ENCODE data around the gene BLCAP. TPM values are rescaled to one million over a fixed set of nuclear protein-coding genes. Genes with fewer than 3 reads are reported as not detected.
"Not testable (repeated sequence)": the region's sequence is repeated elsewhere in the genome, so short reads cannot be mapped to it uniquely, and the experiment has no call there.

Gene BLCAP
- total RNA-seq, 1 donor from 2014 or later, result 98.6 TPM

- FAIRE-seq (no peak), DNase-seq (ENCODE audit: low spot score in 2 of 2) (no peak)
Observed at GRCh38 chr20:37558779-37559178, 31.1 kb upstream of the BLCAP start.

GRCh38 chr20:37558306-37558705 is 30.6 kb upstream of the BLCAP start:
- DNase-seq (ENCODE audit: low spot score in 2 of 2) (no peak), FAIRE-seq (no peak)

DNA sequence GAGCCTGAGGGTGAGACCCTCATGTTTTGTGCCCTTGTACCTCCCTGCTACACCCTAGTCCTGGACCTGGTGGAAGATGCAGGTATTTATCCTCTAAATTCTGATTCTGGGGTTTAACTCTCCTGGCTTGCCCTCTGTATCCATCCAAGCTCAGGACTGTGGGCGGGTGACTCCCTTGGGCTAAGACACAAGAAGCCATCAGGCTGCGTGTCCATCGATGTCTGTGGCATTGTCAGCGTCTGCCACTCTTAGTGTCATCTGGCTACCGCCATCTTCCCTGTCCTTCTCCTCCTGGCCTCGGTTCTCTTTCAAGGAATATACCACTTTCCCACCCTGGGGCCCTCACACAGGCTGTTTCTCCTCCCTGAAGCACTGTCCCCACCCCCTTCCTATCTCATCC is 28.9 kb upstream of the BLCAP start:
- FAIRE-seq (no peak), DNase-seq (ENCODE audit: low spot score in 2 of 2) (no peak)

- DNase-seq (ENCODE audit: low spot score in 2 of 2); FAIRE-seq: not testable (repeated sequence)
Observed at GRCh38 chr20:37554721-37555298, 27.1 kb upstream of the BLCAP start.

- DNase-seq (ENCODE audit: low spot score in 2 of 2) (no peak), FAIRE-seq (no peak)
Observed at GRCh38 chr20:37552415-37552814, 24.7 kb upstream of the BLCAP start.

- FAIRE-seq; DNase-seq (ENCODE audit: low spot score in 2 of 2): not testable (repeated sequence)
Observed at GRCh38 chr20:37551660-37552059, 24.0 kb upstream of the BLCAP start.

- DNase-seq (ENCODE audit: low spot score in 2 of 2); FAIRE-seq: not testable (repeated sequence)
Observed at GRCh38 chr20:37550101-37550920, 22.6 kb upstream of the BLCAP start.

- FAIRE-seq (no peak), DNase-seq (ENCODE audit: low spot score in 2 of 2) (no peak)
Observed at GRCh38 chr20:37547912-37548311, 20.2 kb upstream of the BLCAP start.

- FAIRE-seq, result no peak
- DNase-seq (ENCODE audit: low spot score in 2 of 2), result no peak
Observed at GRCh38 chr20:37545516-37545915, 17.8 kb upstream of the BLCAP start.

DNA sequence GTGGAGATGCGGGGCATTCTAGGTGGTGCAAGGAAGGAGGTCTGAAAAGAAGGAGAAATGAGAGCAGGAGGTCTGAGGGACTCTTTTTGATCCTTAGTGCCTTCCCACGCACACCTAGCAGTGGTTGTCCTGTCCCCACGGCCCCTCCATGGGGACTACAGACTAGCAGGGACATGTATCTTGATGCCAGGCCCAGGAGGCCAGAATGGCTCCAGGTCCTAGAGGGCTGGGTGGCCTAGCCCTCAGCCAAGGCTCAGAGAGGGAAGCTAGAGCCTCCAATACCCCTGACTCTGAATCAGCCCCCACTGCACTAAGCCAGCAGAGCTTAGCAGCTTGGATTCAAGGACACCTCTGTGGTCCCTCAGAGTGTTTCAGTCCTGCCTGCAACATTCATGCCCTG is 16.7 kb upstream of the BLCAP start:
- no peak for FAIRE-seq
- no peak for DNase-seq (ENCODE audit: low spot score in 2 of 2)

- no peak for DNase-seq (ENCODE audit: low spot score in 2 of 2)
- FAIRE-seq, result no peak
Observed at GRCh38 chr20:37543828-37544227, 16.2 kb upstream of the BLCAP start.

DNA sequence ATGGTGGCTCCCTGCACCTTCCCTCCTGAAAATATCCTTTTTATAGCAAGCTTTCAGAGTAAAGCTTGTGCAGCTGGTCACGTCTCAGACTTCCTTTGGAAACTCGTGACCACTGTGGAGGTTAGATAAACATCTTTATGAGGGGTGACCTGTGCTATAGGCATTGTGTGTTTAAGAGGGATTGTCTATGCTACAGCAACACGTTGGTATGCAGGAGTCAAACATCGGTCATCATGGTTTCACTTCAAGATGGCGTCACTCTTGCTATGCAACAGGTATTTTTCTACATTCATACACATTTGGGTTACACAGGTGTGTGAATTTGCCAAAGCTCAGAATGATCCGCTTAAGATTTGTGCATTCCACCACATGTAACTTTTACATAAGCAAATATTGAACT is 14.6 kb upstream of the BLCAP start:
- DNase-seq (ENCODE audit: low spot score in 2 of 2), result no peak
- no peak for FAIRE-seq

DNA sequence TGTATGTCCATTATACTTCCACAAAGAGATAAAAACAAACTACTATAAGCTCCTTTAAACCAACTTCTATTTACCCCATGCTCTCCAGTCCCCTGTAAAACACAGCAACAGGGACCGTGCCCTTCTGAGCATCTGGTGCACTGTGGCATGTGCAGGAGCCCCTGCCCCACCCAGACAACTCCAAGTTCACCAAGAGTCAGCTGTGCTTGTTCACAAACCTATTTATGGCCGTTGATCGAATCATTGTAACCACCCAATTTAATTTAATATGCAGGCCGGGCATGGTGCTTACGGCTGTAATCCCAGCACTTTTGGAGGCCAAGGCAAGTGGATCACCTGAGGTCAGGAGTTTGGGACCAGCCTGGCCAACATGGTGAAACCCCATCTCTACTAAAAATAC is 13.7 kb upstream of the BLCAP start:
- no peak for DNase-seq (ENCODE audit: low spot score in 2 of 2)
- FAIRE-seq, result no peak

GRCh38 chr20:37540838-37541237 is 13.2 kb upstream of the BLCAP start:
- FAIRE-seq; DNase-seq (ENCODE audit: low spot score in 2 of 2): not testable (repeated sequence)

DNA sequence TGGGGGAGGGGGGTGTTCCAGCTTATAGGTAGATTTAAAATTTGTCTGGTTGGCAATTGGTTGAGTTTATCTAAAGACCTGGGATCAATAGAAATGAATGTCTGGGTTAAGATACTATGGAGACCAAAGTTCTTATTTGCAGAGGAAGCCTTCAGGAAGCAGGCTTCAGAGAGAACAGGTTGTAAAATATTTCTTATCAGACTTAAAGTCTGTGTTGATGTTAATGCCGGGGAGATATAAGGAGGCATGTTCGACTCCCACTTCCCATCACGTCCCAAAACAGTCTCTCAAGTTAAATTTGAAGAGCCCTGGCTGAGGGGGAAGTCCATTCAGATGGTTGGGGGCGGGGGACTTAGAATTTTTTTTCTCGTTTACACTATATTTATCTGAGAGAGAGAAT is 12.3 kb upstream of the BLCAP start:
- no peak for FAIRE-seq

DNA sequence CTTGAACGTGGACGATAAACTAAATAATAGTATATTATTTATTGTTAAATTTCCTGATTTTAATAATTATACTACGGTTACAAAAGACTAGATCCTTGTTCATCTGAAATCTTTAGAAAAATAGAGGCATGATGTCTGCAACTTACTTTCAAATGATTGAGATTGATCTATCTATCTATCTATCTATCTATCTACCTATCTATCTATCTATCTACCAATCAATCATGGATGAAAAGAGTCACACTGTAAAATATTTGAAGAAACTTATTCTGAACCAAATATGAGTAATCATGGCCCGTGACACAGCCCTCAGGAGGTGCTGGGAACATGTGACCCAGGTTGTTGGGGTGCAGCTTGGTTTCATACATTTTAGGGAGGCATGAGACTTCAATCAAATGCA is 11.7 kb upstream of the BLCAP start:
- FAIRE-seq (no peak), DNase-seq (ENCODE audit: low spot score in 2 of 2) (no peak)

More for the DNA sequence above, 12.3 kb upstream of the BLCAP start:
- no peak for DNase-seq (ENCODE audit: low spot score in 2 of 2)

DNA sequence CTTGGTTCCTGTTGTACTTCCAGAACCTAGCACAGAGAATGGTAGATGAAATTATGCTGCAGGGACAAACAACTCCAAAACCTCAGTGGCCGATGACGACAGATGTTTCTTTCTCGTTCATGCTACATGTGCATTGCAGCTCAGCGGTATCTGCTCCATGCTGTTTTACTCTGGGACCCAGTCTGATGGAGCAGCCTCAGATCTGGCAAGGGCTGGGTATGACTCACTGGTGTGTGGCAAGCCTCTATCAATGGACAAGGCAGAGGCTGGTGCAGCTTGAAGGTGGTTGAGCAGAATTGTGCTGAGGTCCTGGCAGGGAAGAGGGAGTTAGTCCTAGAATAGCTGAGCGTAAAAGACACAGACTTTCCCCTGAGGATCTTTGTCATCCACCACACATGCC is 10.3 kb upstream of the BLCAP start:
- DNase-seq (ENCODE audit: low spot score in 2 of 2), result no peak
- FAIRE-seq, result no peak

DNA sequence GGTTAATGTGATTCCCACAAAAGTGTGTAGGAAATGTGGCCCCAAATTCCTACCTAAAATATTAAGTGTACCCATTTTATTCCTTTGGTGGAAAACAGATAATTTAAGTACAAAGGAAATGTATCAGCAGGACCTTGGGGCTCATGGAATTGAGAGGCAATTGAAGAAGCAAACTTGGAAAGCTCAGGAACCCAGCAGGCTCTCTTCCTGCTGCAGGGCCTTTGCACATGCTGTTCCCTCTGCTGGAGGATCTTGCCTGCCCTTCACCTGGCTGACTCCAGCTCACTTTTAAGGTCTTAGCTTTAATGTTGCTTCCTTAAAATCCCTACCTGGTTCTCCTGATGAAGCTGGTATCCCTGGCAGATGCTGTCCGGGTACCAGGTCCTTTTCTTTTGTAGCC is 9.8 kb upstream of the BLCAP start:
- FAIRE-seq, result no peak
- no peak for DNase-seq (ENCODE audit: low spot score in 2 of 2)

DNA sequence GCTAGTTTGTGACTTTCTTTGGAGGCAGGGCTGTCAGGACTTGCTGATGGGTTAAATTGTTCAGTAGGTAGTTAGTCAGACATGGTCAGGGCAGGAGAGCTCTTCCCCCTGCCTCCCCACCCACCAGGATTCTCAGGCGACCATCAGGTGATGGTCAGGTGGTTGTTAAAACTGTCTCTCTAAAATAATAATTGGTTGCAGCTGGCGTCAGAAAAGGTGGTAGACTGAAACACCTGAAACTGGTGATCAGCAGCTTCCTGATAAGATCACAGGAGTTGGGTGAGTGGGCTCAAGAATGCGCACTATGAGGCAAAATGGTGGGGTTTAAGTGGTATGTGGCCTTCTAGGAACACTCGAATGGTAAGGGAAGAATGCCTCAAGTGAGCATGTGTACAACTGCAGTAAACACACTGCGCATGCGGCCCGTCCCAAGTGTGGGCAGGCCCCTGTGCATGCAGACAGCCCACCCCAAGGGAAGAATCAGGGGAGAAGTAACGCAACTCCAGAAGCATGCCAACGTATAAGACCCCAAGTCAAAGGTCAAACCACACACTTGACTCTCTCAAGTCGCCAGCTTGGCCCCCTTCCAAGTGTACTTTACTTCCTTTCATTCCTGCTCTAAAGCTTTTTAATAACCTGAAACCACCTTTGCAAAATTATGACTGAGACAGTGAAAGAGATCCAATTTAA is 7.9 kb upstream of the BLCAP start:
- no peak for DNase-seq (ENCODE audit: low spot score in 2 of 2)
- FAIRE-seq, result no peak

GRCh38 chr20:37534401-37535157 is 6.9 kb upstream of the BLCAP start:
- FAIRE-seq, result peak; percentile 34
- peak in 1 of 2 donors; percentile 43 for DNase-seq (ENCODE audit: low spot score in 2 of 2)
